ENCODE results near the gene TBCD.

The TBCD gene

DNA sequence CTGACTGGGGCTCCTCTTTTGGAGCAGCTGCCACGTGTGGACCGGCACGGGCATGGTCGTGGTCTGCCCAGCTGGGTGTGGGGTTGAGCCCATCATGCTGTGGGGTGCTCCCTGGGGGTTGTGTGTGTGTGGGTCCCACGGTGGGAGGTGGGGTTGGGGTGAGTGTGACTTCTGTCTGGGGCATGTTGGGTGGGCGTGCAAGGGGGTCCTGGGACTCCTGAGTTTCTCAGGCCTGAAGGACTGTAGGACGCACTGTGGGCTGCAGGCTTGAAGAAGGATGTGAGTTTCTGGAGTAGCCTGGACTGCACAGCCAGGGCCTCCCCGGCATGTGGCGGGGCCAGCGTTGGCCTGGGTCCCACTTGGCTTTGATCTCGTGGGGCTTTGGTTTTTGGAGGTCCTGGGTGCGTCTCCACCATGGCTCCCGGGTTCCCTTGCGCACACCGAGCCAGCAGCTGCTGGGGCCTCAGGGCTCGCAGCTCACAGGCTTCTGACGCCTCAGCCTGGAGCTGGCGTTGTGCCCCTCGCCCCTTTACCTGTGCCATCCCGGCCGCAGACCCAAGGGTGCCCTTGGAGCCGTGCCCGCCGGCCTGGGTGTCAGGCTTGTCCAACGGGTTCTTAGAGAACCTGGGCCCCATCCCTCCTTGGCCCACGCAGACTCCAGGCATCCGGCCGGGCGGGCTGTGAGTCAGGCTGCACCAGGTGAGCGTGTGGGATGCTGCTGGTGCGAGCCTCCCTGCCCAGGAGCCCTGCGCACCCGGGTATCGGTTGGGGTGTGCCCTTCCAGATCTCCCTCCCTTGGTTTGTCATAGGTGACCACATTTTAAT, 122.4 kb downstream of the TBCD start:
- 0 out of 2 replicates have a peak, but pooled peaks cover 4% of the 10 kb centered on the region for H3K79me2 ChIP-seq (ENCODE audit: low read length)
- peaks cover 47% of the 10 kb centered on the region for H3K4me1 ChIP-seq (ENCODE audit: low read length)
- 0 out of 2 replicates have a peak, but pooled peaks cover 3% of the 10 kb centered on the region for H3K27me3 ChIP-seq (ENCODE audit: low read depth, low read length)
- H3K9me3 ChIP-seq (ENCODE audit: insufficient read depth, low read length) = no peaks in the 10 kb centered on the region
- H3K9ac ChIP-seq (ENCODE audit: low read length) = no peak overlapping the region
- H3K36me3 ChIP-seq (replicated peaks; ENCODE audit: low read depth, low read length) = peaks cover 26% of the 10 kb centered on the region
- peaks cover 46% of the 10 kb centered on the region for H4K20me1 ChIP-seq (ENCODE audit: insufficient read depth, low read length)
- TF ChIP-seq, protein P1, sequence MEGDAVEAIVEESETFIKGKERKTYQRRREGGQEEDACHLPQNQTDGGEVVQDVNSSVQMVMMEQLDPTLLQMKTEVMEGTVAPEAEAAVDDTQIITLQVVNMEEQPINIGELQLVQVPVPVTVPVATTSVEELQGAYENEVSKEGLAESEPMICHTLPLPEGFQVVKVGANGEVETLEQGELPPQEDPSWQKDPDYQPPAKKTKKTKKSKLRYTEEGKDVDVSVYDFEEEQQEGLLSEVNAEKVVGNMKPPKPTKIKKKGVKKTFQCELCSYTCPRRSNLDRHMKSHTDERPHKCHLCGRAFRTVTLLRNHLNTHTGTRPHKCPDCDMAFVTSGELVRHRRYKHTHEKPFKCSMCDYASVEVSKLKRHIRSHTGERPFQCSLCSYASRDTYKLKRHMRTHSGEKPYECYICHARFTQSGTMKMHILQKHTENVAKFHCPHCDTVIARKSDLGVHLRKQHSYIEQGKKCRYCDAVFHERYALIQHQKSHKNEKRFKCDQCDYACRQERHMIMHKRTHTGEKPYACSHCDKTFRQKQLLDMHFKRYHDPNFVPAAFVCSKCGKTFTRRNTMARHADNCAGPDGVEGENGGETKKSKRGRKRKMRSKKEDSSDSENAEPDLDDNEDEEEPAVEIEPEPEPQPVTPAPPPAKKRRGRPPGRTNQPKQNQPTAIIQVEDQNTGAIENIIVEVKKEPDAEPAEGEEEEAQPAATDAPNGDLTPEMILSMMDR (IDR thresholded peaks at IDR 0.05; ENCODE audit: low read depth, low read length) = no peak
- no peak overlapping the region for H3K27ac ChIP-seq (ENCODE audit: low read length)
- H3K4me3 ChIP-seq (ENCODE audit: low read length) = no peak overlapping the region
- no peak overlapping the region for H2AFZ ChIP-seq (ENCODE audit: low read depth, low read length)
- H3K4me2 ChIP-seq (ENCODE audit: low read length) = no peak overlapping the region

DNA sequence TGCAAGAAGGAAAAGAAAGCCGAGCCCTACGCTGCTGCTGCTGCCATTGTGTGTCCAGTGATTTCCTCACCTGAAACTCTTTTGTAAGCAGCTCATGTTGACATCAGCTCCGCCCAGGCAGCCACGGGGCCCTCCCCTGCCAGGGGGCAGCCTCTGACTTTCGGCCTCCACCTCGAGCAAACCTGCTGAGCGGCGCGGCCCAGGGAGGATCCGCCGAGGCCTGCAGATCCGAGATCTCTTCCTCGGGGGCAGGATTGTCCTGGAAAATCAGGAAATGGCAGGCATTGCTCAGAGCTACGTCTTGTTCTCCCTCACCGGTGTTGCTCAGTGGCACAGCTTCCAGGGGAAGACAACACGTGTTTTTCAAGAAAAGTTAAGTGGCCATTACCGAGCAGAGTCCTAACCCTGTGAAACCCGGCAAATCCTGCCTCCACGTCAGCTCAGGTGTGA, 123.6 kb downstream of the TBCD start:
- H2AFZ ChIP-seq (ENCODE audit: low read depth, low read length) = no peak overlapping the region
- no peak for TF ChIP-seq EZH2phosphoT487 (IDR thresholded peaks at IDR 0.05; ENCODE audit: low read depth)
- TF ChIP-seq, protein P1 (IDR thresholded peaks at IDR 0.05; ENCODE audit: low read depth, low read length) = no peak
- no peaks in the 10 kb centered on the region for H3K27me3 ChIP-seq (ENCODE audit: low read depth, low read length)
- H3K4me2 ChIP-seq (ENCODE audit: low read length) = no peak overlapping the region
- H3K27ac ChIP-seq (ENCODE audit: low read length) = no peak overlapping the region
- H3K79me2 ChIP-seq (ENCODE audit: low read length) = 0 out of 2 replicates have a peak, but pooled peaks cover 4% of the 10 kb centered on the region
- H3K4me3 ChIP-seq (ENCODE audit: low read length) = no peak overlapping the region
- no peak overlapping the region for H3K9ac ChIP-seq (ENCODE audit: low read length)
- peaks cover 35% of the 10 kb centered on the region for H3K4me1 ChIP-seq (ENCODE audit: low read length)
- peaks cover 38% of the 10 kb centered on the region for H4K20me1 ChIP-seq (ENCODE audit: insufficient read depth, low read length)
- peaks cover 17% of the 10 kb centered on the region for H3K36me3 ChIP-seq (replicated peaks; ENCODE audit: low read depth, low read length)
- H3K9me3 ChIP-seq (ENCODE audit: insufficient read depth, low read length) = no peaks in the 10 kb centered on the region

DNA sequence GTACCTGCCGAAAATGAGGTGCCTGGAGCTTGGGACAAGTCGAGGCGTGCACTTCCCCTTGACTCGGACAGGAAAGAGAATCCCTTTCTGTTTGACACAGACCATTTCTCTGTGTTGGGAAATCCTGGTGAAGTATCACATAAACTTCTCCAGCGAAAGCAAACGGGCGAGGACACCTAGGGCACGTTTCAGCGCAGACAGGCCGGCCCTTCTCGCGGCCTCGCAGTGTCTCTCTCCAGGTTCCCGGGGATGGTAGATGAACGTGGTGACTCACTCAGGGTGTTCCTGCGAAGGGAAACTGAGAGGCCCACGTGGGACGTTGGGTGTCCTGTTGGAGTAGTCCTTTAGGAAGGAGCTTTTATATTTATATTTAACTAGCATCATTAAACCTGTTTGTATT, 124.3 kb downstream of the TBCD start:
- Histone ChIP-seq H3K36me3 (replicated peaks; ENCODE audit: low read depth, low read length) (peaks cover 13% of the 10 kb centered on the region), H3K4me3 (ENCODE audit: low read length) (no peak overlapping the region), H3K9ac (ENCODE audit: low read length) (no peak overlapping the region), H3K9me3 (ENCODE audit: insufficient read depth, low read length) (no peaks in the 10 kb centered on the region), H3K4me1 (ENCODE audit: low read length) (peaks cover 28% of the 10 kb centered on the region), H3K27ac (ENCODE audit: low read length) (no peak overlapping the region), H3K4me2 (ENCODE audit: low read length) (no peak overlapping the region), H2AFZ (ENCODE audit: low read depth, low read length) (no peak overlapping the region), H3K27me3 (ENCODE audit: low read depth, low read length) (no peaks in the 10 kb centered on the region), H4K20me1 (ENCODE audit: insufficient read depth, low read length) (peaks cover 32% of the 10 kb centered on the region), H3K79me2 (ENCODE audit: low read length) (0 out of 2 replicates have a peak, but pooled peaks cover 4% of the 10 kb centered on the region)
- TF ChIP-seq, protein P1 (IDR thresholded peaks at IDR 0.05; ENCODE audit: low read depth, low read length) = no peak
- TF ChIP-seq EZH2phosphoT487 (IDR thresholded peaks at IDR 0.05; ENCODE audit: low read depth) = no peak

DNA sequence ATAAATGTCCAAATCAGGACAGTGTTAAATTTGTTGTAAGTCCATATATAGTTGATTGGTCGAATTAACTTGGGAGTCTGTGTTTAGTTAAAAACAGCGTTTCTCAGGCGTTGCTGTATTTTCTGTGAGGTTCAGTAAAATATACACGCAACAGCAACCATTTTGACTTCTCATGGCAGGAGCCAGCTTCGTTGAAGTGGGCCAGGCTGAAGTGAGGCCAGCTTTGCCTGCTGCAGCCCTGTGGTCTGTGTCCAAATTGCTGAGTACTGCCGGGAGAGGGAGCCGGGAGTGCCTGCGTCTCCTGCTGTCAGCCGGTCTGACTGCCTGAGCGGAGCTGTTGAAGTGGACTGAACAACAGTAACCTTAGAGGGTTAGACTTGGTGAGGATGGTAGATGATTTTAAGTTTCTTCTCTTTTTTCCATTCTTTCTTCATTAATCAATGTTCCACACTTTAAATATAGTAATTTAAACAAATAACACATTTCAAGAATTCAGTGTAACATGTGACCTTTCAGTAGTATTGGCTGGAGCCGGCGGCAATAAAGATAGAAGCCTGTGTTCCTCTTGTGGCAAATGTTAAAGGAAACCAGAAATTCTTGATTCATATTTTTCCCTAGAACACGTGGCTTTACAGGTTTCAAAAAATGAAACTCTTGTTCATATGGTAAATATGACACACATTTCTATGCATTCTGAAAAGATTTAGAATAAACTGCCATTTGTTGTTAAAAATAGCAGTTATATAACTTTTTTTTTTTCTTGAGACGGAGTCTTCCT, 124.9 kb downstream of the TBCD start:
- H3K27me3 ChIP-seq (ENCODE audit: low read depth, low read length) = no peaks in the 10 kb centered on the region
- H3K4me3 ChIP-seq (ENCODE audit: low read length) = no peak overlapping the region
- peaks cover 21% of the 10 kb centered on the region for H3K4me1 ChIP-seq (ENCODE audit: low read length)
- no peak overlapping the region for H2AFZ ChIP-seq (ENCODE audit: low read depth, low read length)
- H3K27ac ChIP-seq (ENCODE audit: low read length) = no peak overlapping the region
- no peak overlapping the region for H3K9ac ChIP-seq (ENCODE audit: low read length)
- H3K36me3 ChIP-seq (replicated peaks; ENCODE audit: low read depth, low read length) = peaks cover 12% of the 10 kb centered on the region
- peaks cover 32% of the 10 kb centered on the region for H4K20me1 ChIP-seq (ENCODE audit: insufficient read depth, low read length)
- 0 out of 2 replicates have a peak, but pooled peaks cover 4% of the 10 kb centered on the region for H3K79me2 ChIP-seq (ENCODE audit: low read length)
- TF ChIP-seq, protein P1 (IDR thresholded peaks at IDR 0.05; ENCODE audit: low read depth, low read length) = no peak
- TF ChIP-seq EZH2phosphoT487 (IDR thresholded peaks at IDR 0.05; ENCODE audit: low read depth) = no peak
- H3K4me2 ChIP-seq (ENCODE audit: low read length) = no peak overlapping the region
- no peaks in the 10 kb centered on the region for H3K9me3 ChIP-seq (ENCODE audit: insufficient read depth, low read length)

Measured in OCI-LY3 (cell line).